NCI-H2081 (cell line): ENCODE results near the gene KRT83.
"Not testable (repeated sequence)": the region's sequence is repeated elsewhere in the genome, so short reads cannot be mapped to it uniquely, and the experiment has no call there.

Experiments
- DNase-seq, 2 experiments: peaks; one replicate each; lab custom pipeline; 2025; lab: John Stamatoyannopoulos, UW

KRT83 gene

GRCh38 chr12:52332381-52332780, 11.2 kb upstream of the KRT83 start:
- no peak for DNase-seq

GRCh38 chr12:52331833-52332232, 10.6 kb upstream of the KRT83 start:
- DNase-seq, result no peak

- DNase-seq, result no peak
Observed at GRCh38 chr12:52331039-52331438, 9.8 kb upstream of the KRT83 start.

DNA sequence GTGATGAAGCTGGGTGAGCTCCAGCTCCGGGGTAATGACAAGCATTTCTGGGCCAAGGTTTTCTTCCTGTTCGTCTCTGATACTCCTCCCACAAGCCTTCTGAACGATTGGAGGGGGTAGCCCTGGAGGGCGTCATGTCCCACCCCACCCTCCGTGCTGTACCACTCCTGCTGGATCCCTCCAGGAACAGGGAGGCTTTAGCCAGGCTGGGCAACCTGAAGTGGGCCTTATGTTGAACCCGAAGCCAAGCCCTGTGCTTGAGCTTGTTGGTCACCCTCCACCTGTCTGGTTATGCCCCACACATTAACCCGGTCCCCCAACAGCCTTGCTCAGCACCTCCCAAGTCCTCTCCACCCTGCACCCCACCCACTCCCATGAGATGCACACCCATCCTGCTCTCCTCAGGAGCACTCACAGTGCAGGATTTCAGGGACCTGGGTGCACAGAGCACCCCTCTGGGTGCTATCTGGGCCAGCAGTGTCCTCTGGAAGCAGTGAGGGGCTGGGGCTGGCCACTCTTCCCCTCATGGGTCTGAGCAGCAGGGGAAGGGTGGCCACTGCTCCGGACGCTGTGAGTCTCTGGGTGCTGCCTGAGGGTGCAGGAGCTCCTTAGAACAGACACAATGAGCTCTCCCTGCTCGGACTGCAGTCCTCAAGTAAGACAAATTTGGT, 6.8 kb upstream of the KRT83 start:
- DNase-seq, result no peak

GRCh38 chr12:52327052-52327829, 6.0 kb upstream of the KRT83 start:
- DNase-seq, result peak; percentile 86 to 90

DNA sequence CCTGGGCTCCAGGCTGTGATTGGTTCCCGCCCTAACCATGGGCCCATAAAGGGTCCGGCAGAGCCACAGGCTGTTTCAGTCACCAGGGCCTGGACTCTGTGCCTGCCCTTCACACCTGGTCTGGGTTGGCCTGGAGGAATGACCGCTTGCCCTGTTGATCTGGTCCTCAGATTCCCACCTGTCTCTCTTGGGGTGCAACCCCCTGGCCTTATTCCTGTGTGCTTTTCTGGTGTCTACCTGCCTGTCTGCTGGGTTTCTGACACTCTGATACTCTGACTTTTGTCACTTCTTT, 2.9 kb upstream of the KRT83 start:
- no peak for DNase-seq

- DNase-seq, result peak; percentile 30 to 68
Observed at GRCh38 chr12:52323416-52324152, 2.4 kb upstream of the KRT83 start.

DNA sequence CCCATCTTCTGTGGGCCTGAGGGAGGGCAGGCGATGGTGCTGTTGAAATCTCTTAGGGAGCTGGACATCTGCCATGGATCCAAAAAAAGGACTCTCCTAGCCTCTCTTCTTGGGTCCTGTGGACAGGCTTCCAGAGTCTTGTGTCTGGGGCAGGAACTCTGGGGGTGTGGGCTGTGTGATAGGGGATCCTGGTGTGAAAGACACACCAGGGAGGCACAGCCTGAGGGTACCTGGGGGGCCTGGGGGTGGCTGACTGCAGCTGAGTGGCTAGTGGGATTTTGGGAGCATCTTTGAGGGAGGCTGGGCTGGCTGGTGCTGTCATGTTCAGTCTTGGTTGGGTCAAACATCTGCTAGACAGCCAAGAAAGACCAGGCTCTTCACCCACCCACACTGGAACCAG, 1.8 kb upstream of the KRT83 start:
- DNase-seq, result no peak

DNA sequence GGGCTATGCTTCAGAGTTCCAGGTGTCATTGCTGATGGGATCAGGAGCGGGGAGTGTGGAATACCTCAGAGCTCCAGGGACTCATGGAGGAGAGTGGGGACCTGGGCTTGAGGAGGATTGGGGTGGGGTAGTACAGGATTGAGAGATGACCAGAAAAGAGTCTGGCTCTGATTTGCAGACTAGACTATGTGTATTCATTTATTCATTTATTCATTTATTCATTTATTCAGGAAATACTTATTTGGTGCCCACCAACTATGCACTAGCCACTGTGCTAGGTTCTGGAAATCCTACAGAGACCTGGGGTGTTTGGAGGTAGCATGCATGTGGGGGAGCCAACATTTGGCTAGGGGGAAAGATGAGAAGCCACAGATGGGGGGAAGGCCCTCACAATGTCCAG, 871 bp upstream of the KRT83 start:
- no peak for DNase-seq

DNA sequence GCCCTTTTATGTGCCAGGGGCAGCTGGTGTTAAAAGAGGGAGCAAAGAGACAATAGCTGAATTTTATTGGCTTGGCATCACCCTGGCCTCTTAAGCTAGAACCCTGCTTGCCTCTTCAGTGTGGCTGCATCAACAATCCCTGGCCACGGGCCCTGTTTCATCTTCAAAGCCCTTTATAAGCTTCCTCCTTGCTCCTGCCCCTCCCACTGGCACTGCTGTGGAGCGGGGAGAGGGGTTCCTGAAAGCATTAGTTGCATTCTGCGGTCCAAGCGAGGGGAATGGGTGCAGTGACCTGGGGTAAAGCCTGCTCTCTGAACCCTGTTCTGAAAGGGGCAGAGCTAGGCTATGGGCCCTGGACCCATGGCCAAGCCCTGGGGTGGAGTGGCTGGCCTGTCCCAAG, 220 bp upstream of the KRT83 start:
- peak in 1 of 2 experiments; percentile 11 for DNase-seq

GRCh38 chr12:52319097-52319496, 2.1 kb downstream of the KRT83 start:
- peak in 1 of 2 experiments; percentile 28 for DNase-seq

GRCh38 chr12:52318241-52318990, 2.8 kb downstream of the KRT83 start:
- DNase-seq, result no peak

DNA sequence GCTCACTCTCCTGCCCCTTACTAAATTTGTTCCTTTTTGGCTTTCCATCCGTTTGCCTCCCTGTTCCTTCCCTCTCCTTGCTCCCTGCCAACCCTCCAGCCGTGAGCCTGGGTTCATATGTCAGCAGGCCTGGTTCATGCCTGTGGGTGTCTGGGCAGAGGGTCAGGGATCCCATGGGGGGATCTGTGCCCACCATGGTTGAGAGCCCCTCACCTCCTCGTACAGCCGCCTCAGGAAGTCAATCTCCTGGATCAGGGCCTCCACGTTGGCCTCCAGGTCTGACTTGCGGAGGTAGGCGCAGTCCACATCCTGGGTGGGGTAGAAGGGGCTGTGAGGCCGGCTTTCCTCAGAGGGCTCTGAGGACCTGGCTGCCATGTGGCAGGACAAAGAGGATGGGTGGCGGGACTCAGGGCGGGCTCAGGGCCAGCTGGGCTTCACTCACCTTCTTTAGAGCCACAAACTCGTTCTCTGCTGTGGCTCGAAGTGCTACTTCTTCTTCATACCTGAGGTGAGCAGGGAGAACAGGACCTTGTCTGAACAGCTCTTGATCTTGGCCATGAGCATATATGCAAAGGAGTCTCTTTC, 3.6 kb downstream of the KRT83 start:
- DNase-seq, result no peak

GRCh38 chr12:52316701-52317100, 4.5 kb downstream of the KRT83 start:
- no peak for DNase-seq

DNA sequence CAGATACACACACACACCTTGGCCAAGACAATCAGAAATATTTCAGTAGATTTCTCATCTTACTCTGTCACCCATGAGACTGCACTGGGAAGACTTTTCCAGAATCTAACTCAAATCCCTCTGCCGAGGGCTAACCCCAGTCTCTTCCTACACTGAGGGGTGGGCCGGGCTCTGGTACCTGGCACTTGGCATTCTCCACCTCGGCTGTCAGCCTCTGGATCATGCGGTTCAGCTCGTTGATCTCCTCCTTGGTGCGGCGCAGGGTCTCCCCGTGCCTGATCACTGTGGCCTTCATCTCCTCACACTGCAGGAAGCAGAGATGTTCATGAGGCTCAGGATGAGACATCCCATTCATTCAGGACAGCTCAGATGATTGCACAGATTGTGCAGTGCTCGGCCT, 4.9 kb downstream of the KRT83 start:
- DNase-seq, result no peak

DNA sequence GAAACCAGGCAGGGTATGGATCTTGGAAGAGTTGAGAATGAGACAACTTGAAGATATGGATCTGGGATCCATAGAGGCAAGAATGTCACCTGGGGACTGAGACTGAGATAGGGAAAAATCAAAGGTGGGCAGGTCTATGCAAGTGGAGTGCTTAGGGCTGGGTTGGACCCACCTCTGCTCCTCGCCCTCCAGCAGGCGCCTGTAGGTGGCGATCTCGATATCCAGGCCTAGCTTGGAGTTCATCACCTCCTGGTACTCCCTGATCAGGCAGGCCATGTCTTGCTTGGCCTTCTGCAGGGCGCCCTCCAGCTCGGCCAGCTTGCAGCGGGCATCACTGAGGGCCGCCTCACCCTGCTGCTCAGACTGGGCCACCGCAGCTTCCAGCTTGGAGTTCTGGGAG, 5.5 kb downstream of the KRT83 start:
- not testable (repeated sequence) for DNase-seq

DNA sequence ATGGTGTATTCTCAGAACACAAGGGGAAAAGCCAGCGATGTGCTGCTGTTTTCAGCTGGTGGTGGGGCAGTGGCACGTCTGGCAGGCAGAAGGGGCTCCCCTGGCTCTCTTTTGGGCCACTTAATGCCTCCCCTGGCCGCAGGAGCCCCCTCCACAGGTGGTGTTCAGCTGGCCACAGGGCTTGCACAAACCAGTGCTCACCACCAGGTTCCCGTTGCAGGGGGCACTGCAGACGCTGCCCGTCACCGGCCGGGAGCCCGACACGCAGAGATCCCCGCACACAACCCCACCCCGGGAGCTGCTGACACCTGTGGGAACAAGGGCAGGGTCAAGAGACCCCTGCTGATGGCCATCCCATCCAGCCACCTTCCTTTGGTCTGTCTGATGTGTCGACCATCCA, 6.7 kb downstream of the KRT83 start:
- no peak for DNase-seq

DNA sequence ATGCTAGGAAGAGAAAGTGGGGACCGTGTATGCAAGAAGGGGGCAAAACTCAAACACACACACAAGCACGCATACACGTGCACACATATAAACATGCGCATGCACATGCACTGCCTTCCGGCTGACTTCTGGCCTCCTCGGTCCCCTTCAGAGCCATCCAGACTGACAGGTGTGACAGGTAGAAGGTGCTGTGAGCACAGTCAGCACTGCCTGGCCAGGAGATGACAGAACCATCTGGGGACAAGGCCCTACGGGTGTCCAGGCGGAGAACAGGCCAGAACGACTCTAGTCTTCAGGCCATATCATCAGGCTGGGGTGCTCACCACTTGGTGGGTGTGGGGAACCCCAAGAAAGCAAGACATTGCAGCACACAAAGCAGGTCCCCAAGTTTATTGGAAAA, 7.3 kb downstream of the KRT83 start:
- DNase-seq, result no peak

- DNase-seq, result no peak
Observed at GRCh38 chr12:52313461-52313860, 7.7 kb downstream of the KRT83 start.

DNA sequence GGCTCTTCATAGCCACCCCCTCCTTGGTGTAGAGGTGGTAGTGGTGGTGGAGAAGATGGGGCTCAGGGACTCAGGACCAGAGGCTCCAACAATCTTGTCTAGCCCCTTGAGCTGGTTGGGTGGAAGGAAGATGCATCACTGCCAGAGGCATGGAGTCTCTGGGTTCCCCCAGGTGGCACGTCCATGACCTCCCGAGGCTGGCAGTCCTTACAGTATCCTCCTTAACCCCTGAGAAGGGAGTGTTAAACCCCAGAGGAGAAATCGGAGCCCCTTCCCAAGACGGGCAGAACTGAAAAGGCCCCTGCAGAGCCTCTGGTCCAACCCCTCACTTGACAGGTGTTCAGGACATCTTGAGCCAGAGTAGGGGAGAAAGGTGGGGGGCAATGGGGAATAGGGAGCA, 9.1 kb downstream of the KRT83 start:
- no peak for DNase-seq

DNA sequence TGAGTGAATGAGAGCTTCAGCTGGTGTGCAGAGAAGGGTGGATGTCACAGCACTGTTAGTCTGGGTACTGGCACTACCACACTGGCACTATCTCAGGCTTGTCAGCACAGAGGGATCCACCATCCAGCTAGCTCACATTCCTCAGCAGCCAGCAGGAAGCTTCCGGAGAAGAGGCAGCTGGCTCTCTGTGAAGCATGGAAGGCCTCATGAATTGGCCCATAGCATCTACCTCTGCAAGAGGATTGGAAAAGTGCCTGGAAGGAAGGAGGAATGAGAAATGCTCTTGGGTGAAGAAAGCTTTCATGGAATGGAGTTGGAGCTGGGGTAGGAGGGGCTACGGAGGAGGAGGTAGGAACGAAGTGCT, 9.9 kb downstream of the KRT83 start:
- DNase-seq, result no peak

DNA sequence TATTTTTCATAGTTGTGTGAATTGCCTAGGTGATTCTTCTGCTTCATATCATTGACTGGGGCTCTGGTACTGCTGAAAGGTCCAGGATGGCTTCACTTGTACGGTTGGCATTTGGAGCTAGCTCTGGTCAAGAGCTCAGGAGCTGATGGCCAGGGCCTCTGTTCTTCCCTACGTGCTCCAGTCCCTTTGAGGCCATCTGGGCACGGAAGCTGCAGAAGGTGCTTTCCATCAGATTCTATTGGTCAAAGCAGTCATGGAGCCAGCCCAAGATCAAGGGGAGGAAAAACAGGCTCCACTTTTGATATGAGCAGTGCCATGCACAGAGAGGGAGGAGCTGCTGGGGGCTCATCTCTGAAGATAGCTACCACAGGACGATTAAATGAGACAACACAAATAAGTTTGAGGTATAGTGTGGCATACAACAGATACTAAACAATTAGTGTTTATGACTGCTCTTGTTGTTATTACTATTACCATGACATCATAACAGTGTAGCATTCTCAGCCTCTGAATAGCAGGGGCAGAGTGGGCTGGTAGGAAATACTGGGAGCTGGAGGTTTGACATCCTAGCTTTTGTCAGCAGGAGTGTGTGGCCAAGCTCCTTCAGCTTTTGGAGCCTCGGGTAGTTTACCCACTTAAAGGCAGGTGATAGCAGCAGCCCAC, 10.4 kb downstream of the KRT83 start:
- DNase-seq, result no peak
